MCF 10A (cell line): Measurements from ENCODE around the gene MAD1L1. TPM values are rescaled to one million over a fixed set of nuclear protein-coding genes. Genes with fewer than 3 reads are reported as not detected.

Experiments
- BruUV-seq: library from RNA; stranded (reverse); fragments of 400-500 nt; replicated peaks from 2 replicates; lab custom pipeline; 2021; lab: Mats Ljungman, UMichigan
- CTCF ChIA-PET: fragments of 300-600 bp; sonication (Branson Sonifier 250); formaldehyde crosslinking; extraction: SDS; loops from one replicate; lab custom pipeline; 2021; ENCODE audit warnings: antibody characterized with exemption, inconsistent platforms; lab: Yijun Ruan, JAX
- POLR2A ChIA-PET: fragments of 300-600, 350-650 bp; sonication (Branson Sonifier 250); formaldehyde crosslinking; extraction: SDS; loops from one replicate; lab custom pipeline; 2020; ENCODE audit warnings: antibody characterized with exemption, inconsistent platforms; lab: Yijun Ruan, JAX
- DNase-seq: peaks from one replicate; pipeline ENCODE4 v3.0.0-alpha.2; 2018; ENCODE audit not compliant: unreplicated experiment
- H3K27ac Mint-ChIP-seq: one replicate; pipeline ENCODE4 v1.8.0; 2022; ENCODE audit warnings: mild to moderate bottlenecking, low read depth, mixed read lengths; ENCODE audit not compliant: unreplicated experiment
- H3K27me3 Mint-ChIP-seq: one replicate; pipeline ENCODE4 v1.8.0; 2022; ENCODE audit warnings: mixed read lengths; ENCODE audit not compliant: insufficient read depth, unreplicated experiment
- H3K36me3 Mint-ChIP-seq: one replicate; pipeline ENCODE4 v1.8.0; 2022; ENCODE audit warnings: mild to moderate bottlenecking, moderate library complexity, mixed read lengths; ENCODE audit not compliant: insufficient read depth, unreplicated experiment
- H3K4me1 Mint-ChIP-seq: one replicate; pipeline ENCODE4 v1.8.0; 2022; ENCODE audit warnings: mixed read lengths; ENCODE audit not compliant: insufficient read depth, unreplicated experiment
- H3K4me3 Mint-ChIP-seq: one replicate; pipeline ENCODE4 v1.8.0; 2022; ENCODE audit warnings: mild to moderate bottlenecking, moderate library complexity, mixed read lengths; ENCODE audit not compliant: unreplicated experiment
- H3K9me3 Mint-ChIP-seq: one replicate; pipeline ENCODE4 v1.8.0; 2022; ENCODE audit warnings: mixed read lengths; ENCODE audit not compliant: unreplicated experiment
- CTCF ChIP-seq: fragments of 200-600 bp; IDR thresholded peaks from one replicate; pipeline ENCODE4 v1.8.0; 2022; ENCODE audit warnings: antibody characterized with exemption, mild to moderate bottlenecking; ENCODE audit not compliant: unreplicated experiment
- intact Hi-C: fragments of 100-400 bp; cut with micrococcal nuclease; formaldehyde crosslinking; loops from 2 replicates; pipeline ENCODE4 v1.14.1; 2022
- total RNA-seq: library from RNA; stranded (reverse); gene quantifications from 2 replicates; pipeline ENCODE4 v1.2.3, GENCODE V29; 2022

Gene MAD1L1
- total RNA-seq, 1 experiment from 2014 or later: 25.2 TPM

- ChIA-PET CTCF (interaction anchor here (0.6 to 0.8 kb wide), 2 partner anchors 10 to 1490 kb away, joined by 3 to 4 read pairs; no protein-coding TSS in a partner anchor), POLR2A (interaction anchor here (0.6 to 0.7 kb wide), 3 partner anchors 12 to 14 kb away, joined by 3 read pairs; no protein-coding TSS in a partner anchor)
- H3K27me3 Mint-ChIP-seq: no peaks in the 10 kb centered on the region
- H3K4me1 Mint-ChIP-seq: no peaks in the 10 kb centered on the region
- H3K36me3 Mint-ChIP-seq: peaks cover 13% of the 10 kb centered on the region
- H3K27ac Mint-ChIP-seq: no peak overlapping the region
- intact Hi-C loops: no loop called here
- DNase-seq: no peak
- H3K4me3 Mint-ChIP-seq: no peak overlapping the region
- BruUV-seq: no TSS peak
- no peaks in the 10 kb centered on the region for H3K9me3 Mint-ChIP-seq
- no peak for TF ChIP-seq CTCF
Observed at GRCh38 chr7:2280424-2280823, 47.7 kb upstream of the MAD1L1 start.

GRCh38 chr7:2279896-2280295 lies 47.2 kb upstream of the MAD1L1 start:
- Mint-ChIP-seq H3K27me3 (no peaks in the 10 kb centered on the region), H3K4me3 (no peak overlapping the region), H3K36me3 (peaks cover 13% of the 10 kb centered on the region), H3K27ac (no peak overlapping the region), H3K9me3 (no peaks in the 10 kb centered on the region), H3K4me1 (no peaks in the 10 kb centered on the region)
- ChIA-PET POLR2A (interaction anchor here (0.7 kb wide), 1 partner anchor 13 kb away, joined by 3 read pairs; no protein-coding TSS in a partner anchor), CTCF (interaction anchor here (0.6 to 0.8 kb wide), 2 partner anchors 9 to 1490 kb away, joined by 3 to 4 read pairs; no protein-coding TSS in a partner anchor)
- intact Hi-C loops: no loop called here
- DNase-seq: no peak
- no TSS peak for BruUV-seq
- no peak for TF ChIP-seq CTCF

GRCh38 chr7:2278026-2278425 lies 45.3 kb upstream of the MAD1L1 start:
- no peak overlapping the region for H3K4me3 Mint-ChIP-seq
- H3K27me3 Mint-ChIP-seq: no peaks in the 10 kb centered on the region
- H3K27ac Mint-ChIP-seq: no peak overlapping the region
- BruUV-seq: no TSS peak
- ChIA-PET POLR2A (interaction anchor here (0.7 kb wide), 1 partner anchor 12 kb away, joined by 3 read pairs; no protein-coding TSS in a partner anchor), CTCF (interaction anchor here (0.6 kb wide), 1 partner anchor 877 kb away, joined by 3 read pairs; no protein-coding TSS in a partner anchor)
- H3K36me3 Mint-ChIP-seq: peaks cover 15% of the 10 kb centered on the region
- H3K9me3 Mint-ChIP-seq: no peaks in the 10 kb centered on the region
- intact Hi-C loops: no loop called here
- no peak for DNase-seq
- TF ChIP-seq CTCF: no peak
- no peaks in the 10 kb centered on the region for H3K4me1 Mint-ChIP-seq

- no peak for TF ChIP-seq CTCF
- no TSS peak for BruUV-seq
- no peaks in the 10 kb centered on the region for H3K27me3 Mint-ChIP-seq
- H3K4me1 Mint-ChIP-seq: no peaks in the 10 kb centered on the region
- no peaks in the 10 kb centered on the region for H3K9me3 Mint-ChIP-seq
- no peak for DNase-seq
- ChIA-PET CTCF (no interaction called here), POLR2A (interaction anchor here (0.6 kb wide), 1 partner anchor 54 kb away, joined by 3 read pairs; no protein-coding TSS in a partner anchor)
- intact Hi-C loops: no loop called here
- H3K36me3 Mint-ChIP-seq: peaks cover 20% of the 10 kb centered on the region
- no peak overlapping the region for H3K4me3 Mint-ChIP-seq
- no peak overlapping the region for H3K27ac Mint-ChIP-seq
Observed at GRCh38 chr7:2276107-2276506, 43.4 kb upstream of the MAD1L1 start.
